Measurements from ENCODE around the gene SLC27A2.

SLC27A2 gene

GRCh38 chr15:50260969-50261496, 79.0 kb downstream of the SLC27A2 start:
- no peaks in the 10 kb centered on the region for H3K36me3 ChIP-seq (ENCODE audit: control insufficient read depth, insufficient read depth, low read length)
- no peaks in the 10 kb centered on the region for H3K27me3 ChIP-seq (ENCODE audit: control insufficient read depth, insufficient read depth, low read length)
- no peak overlapping the region for H3K4me3 ChIP-seq (ENCODE audit: low read depth, low read length)
- no peak overlapping the region for H3K9ac ChIP-seq (ENCODE audit: low read depth, low read length)
- H3K9me3 ChIP-seq (ENCODE audit: control insufficient read depth, insufficient read depth, low read length): no peaks in the 10 kb centered on the region
- H3K4me1 ChIP-seq (ENCODE audit: control insufficient read depth, insufficient read depth, low read length): no peaks in the 10 kb centered on the region

DNA sequence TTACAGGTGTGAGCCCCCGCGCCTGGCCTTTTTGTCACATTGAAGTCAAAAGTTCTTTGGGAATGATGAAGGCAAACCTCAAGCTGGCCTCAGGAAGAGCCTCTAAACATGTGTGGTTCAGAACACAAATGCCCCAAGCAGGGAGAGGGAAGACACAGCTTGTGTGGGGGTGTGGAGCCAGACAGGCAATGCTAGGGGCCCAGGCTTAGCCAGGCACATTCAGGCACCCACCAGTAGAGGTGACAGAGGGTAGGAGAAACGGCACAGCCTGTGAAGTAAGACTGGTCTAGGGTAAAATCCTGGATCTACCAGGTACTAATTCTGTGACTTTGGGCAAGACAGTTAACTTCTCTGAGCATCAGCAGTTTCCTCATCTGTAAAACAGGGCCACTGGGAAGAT, 80.0 kb downstream of the SLC27A2 start:
- Histone ChIP-seq H3K9ac (ENCODE audit: low read depth, low read length) (no peak overlapping the region), H3K9me3 (ENCODE audit: control insufficient read depth, insufficient read depth, low read length) (no peaks in the 10 kb centered on the region), H3K4me3 (ENCODE audit: low read depth, low read length) (no peak overlapping the region), H3K27me3 (ENCODE audit: control insufficient read depth, insufficient read depth, low read length) (no peaks in the 10 kb centered on the region), H3K4me1 (ENCODE audit: control insufficient read depth, insufficient read depth, low read length) (no peaks in the 10 kb centered on the region), H3K36me3 (ENCODE audit: control insufficient read depth, insufficient read depth, low read length) (no peaks in the 10 kb centered on the region)

- Histone ChIP-seq H3K9me3 (ENCODE audit: control insufficient read depth, insufficient read depth, low read length) (no peaks in the 10 kb centered on the region), H3K36me3 (ENCODE audit: control insufficient read depth, insufficient read depth, low read length) (no peaks in the 10 kb centered on the region), H3K9ac (ENCODE audit: low read depth, low read length) (no peak overlapping the region), H3K4me1 (ENCODE audit: control insufficient read depth, insufficient read depth, low read length) (no peaks in the 10 kb centered on the region), H3K4me3 (ENCODE audit: low read depth, low read length) (no peak overlapping the region), H3K27me3 (ENCODE audit: control insufficient read depth, insufficient read depth, low read length) (no peaks in the 10 kb centered on the region)
Measured at GRCh38 chr15:50262533-50262932, 80.5 kb downstream of the SLC27A2 start.

DNA sequence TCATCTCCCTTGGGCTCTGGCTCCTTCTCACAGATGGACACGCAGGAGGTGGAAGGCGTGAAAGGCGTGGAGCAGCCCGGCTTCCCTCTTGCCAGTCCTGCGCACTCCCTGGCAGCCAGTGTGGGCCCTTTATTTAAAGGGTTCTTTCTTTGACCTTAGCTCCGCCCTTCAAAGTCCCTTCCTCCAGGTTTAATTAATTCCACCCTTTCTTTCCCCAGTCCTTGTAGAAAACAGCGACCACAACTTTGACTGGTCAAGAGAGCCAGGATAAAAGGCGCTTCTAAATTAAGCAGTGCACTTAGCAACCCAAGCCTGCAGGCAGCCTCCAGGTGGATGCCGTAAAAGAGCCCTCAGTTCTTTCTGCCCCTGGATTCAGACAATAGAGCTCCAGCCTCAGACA, 83.6 kb downstream of the SLC27A2 start, which contains the start of gene HDC:
HDC (minus strand) TSS at position 107 of the 400 bp plus-strand sequence; CDS start at position 4, 103 bp downstream.
- Histone ChIP-seq H3K9ac (ENCODE audit: low read depth, low read length) (no peak within 1 kb of the TSS), H3K9me3 (ENCODE audit: control insufficient read depth, insufficient read depth, low read length) (no peaks in the 10 kb centered on the region), H3K36me3 (ENCODE audit: control insufficient read depth, insufficient read depth, low read length) (no peaks in the 10 kb centered on the region), H3K4me1 (ENCODE audit: control insufficient read depth, insufficient read depth, low read length) (no peaks in the 10 kb centered on the region), H3K4me3 (ENCODE audit: low read depth, low read length) (no peak within 1 kb of the TSS), H3K27me3 (ENCODE audit: control insufficient read depth, insufficient read depth, low read length) (no peaks in the 10 kb centered on the region)

DNA sequence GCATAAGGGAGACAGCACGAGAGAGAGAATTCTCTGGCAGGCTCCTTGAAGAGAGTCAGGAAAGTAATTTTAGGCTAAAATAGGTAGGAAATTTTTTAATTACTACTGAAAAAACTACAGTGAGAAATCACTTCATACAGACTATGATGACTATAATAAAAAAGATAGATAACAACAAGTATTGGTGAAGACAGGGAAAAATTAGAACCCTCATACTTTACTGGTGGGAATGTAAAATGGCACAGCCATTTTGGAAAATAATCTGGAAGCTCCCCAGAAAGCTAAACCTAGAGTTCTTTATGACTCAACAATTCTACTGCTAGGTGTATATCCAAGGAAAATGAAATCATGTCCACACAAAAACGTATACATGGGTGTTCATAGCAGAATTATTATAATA, 85.6 kb downstream of the SLC27A2 start:
- Histone ChIP-seq H3K27me3 (ENCODE audit: control insufficient read depth, insufficient read depth, low read length) (no peaks in the 10 kb centered on the region), H3K4me3 (ENCODE audit: low read depth, low read length) (no peak overlapping the region), H3K9ac (ENCODE audit: low read depth, low read length) (no peak overlapping the region), H3K9me3 (ENCODE audit: control insufficient read depth, insufficient read depth, low read length) (no peaks in the 10 kb centered on the region), H3K36me3 (ENCODE audit: control insufficient read depth, insufficient read depth, low read length) (no peaks in the 10 kb centered on the region), H3K4me1 (ENCODE audit: control insufficient read depth, insufficient read depth, low read length) (no peaks in the 10 kb centered on the region)

DNA sequence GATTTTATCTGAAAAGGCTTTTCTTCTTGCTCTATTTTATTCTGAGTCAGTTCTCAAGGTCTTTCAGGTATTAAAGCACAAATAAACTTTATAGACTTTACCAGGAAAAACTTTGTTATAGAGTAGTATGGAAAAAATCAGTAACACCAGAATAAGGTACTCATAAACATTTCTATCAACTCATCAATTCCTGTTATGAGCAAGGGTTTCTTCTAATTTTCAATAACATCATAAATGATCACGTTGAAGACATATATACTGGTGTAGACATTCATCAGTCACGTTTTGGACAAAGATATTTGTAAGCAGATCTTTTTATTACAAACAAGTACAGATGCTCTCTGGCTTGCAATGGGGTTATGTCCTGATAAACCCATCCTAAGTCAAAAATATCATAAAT, 93.1 kb downstream of the SLC27A2 start:
- Histone ChIP-seq H3K9me3 (ENCODE audit: control insufficient read depth, insufficient read depth, low read length) (no peaks in the 10 kb centered on the region), H3K27me3 (ENCODE audit: control insufficient read depth, insufficient read depth, low read length) (no peaks in the 10 kb centered on the region), H3K4me1 (ENCODE audit: control insufficient read depth, insufficient read depth, low read length) (no peaks in the 10 kb centered on the region), H3K36me3 (ENCODE audit: control insufficient read depth, insufficient read depth, low read length) (no peaks in the 10 kb centered on the region), H3K9ac (ENCODE audit: low read depth, low read length) (no peak overlapping the region), H3K4me3 (ENCODE audit: low read depth, low read length) (no peak overlapping the region)

GRCh38 chr15:50275908-50276307, 93.9 kb downstream of the SLC27A2 start:
- H3K9me3 ChIP-seq (ENCODE audit: control insufficient read depth, insufficient read depth, low read length): no peaks in the 10 kb centered on the region

DNA sequence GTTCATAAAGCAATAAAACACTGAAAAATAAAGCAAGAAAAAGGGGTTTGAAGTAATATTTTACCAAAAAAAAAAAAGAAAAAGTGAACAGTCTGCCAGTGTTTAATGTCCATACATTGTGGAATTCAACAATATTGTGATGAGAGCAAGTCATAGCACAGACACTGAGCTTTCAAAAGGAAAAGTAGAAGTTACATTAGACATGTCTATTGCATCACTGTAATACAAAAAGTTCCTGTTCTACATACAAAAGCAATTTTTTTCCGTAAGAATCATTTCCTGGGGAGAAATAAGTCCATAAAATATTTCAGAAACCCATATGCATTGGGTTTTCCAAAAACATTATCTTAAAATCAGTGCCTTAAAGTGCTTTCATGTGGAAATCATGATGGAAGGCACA, 95.4 kb downstream of the SLC27A2 start:
- no peaks in the 10 kb centered on the region for H3K36me3 ChIP-seq (ENCODE audit: control insufficient read depth, insufficient read depth, low read length)
- no peaks in the 10 kb centered on the region for H3K9me3 ChIP-seq (ENCODE audit: control insufficient read depth, insufficient read depth, low read length)
- no peak overlapping the region for H3K9ac ChIP-seq (ENCODE audit: low read depth, low read length)
- no peaks in the 10 kb centered on the region for H3K27me3 ChIP-seq (ENCODE audit: control insufficient read depth, insufficient read depth, low read length)
- H3K4me3 ChIP-seq (ENCODE audit: low read depth, low read length): no peak overlapping the region
- no peaks in the 10 kb centered on the region for H3K4me1 ChIP-seq (ENCODE audit: control insufficient read depth, insufficient read depth, low read length)

More at GRCh38 chr15:50275908-50276307, 93.9 kb downstream of the SLC27A2 start:
- Histone ChIP-seq H3K9ac (ENCODE audit: low read depth, low read length) (no peak overlapping the region), H3K36me3 (ENCODE audit: control insufficient read depth, insufficient read depth, low read length) (no peaks in the 10 kb centered on the region), H3K4me1 (ENCODE audit: control insufficient read depth, insufficient read depth, low read length) (no peaks in the 10 kb centered on the region), H3K27me3 (ENCODE audit: control insufficient read depth, insufficient read depth, low read length) (no peaks in the 10 kb centered on the region), H3K4me3 (ENCODE audit: low read depth, low read length) (no peak overlapping the region)

DNA sequence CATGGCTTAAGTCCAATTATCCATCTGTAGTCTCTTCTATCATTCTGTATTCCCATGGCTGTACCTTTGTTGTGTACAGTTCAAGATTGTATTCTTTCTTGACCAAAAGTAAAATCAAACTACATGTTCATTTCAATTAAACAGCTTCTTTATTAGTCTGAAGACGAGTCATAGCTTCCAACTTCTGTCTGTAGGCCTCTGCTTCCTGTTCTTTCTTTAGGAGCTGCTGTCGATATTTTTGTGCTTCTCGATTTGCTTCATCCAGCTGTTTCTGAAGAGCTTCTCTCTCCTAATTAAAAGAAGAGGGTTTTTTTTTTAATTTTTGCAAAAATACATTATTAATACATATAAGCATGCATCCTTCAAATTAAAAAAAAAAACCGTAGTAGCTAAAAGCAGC, 96.5 kb downstream of the SLC27A2 start:
- H3K9ac ChIP-seq (ENCODE audit: low read depth, low read length): no peak overlapping the region
- no peaks in the 10 kb centered on the region for H3K27me3 ChIP-seq (ENCODE audit: control insufficient read depth, insufficient read depth, low read length)

DNA sequence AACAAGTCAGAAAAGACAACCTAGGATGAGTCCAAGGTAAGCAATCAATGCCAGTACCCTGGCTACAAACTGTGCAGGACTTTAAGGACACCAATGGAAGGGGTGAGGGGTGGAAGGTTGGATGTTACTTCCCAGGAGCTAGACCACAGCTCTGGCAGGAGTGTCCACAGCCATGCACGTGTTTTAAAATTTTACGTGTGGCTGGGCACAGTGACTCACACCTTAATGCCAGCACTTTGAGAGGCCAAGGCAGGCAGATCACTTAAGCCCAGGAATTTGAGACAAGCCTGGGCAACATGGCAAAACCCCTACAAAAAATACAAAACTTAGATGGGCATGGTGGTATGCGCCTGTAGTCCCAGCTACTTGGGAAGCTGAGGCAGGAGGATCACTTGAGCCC, 98.3 kb downstream of the SLC27A2 start:
- no peak overlapping the region for H3K9ac ChIP-seq (ENCODE audit: low read depth, low read length)
- H3K4me1 ChIP-seq (ENCODE audit: control insufficient read depth, insufficient read depth, low read length): no peaks in the 10 kb centered on the region
- no peaks in the 10 kb centered on the region for H3K27me3 ChIP-seq (ENCODE audit: control insufficient read depth, insufficient read depth, low read length)
- no peak overlapping the region for H3K4me3 ChIP-seq (ENCODE audit: low read depth, low read length)
- no peaks in the 10 kb centered on the region for H3K9me3 ChIP-seq (ENCODE audit: control insufficient read depth, insufficient read depth, low read length)
- no peaks in the 10 kb centered on the region for H3K36me3 ChIP-seq (ENCODE audit: control insufficient read depth, insufficient read depth, low read length)

More for the DNA sequence above, 96.5 kb downstream of the SLC27A2 start:
- H3K4me3 ChIP-seq (ENCODE audit: low read depth, low read length): no peak overlapping the region
- no peaks in the 10 kb centered on the region for H3K36me3 ChIP-seq (ENCODE audit: control insufficient read depth, insufficient read depth, low read length)
- no peaks in the 10 kb centered on the region for H3K4me1 ChIP-seq (ENCODE audit: control insufficient read depth, insufficient read depth, low read length)
- H3K9me3 ChIP-seq (ENCODE audit: control insufficient read depth, insufficient read depth, low read length): no peaks in the 10 kb centered on the region

DNA sequence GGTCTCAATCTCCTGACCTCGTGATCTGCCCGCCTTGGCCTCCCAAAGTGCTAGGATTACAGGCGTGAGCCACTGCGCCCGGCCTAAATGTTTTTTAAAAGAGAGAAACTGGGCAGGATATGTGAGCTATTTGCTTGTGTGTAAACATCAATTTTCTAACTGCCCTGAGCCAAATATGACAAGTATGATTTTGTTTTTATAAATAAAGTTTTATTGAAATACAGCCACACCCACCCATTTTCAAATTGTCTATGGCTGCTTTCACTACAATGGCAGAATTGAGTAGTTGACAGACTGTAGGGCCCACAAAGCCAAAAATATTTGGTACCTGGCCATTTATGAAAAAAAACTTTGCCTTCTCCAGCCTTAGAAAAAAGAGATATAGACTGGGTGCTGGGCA, 99.4 kb downstream of the SLC27A2 start:
- Histone ChIP-seq H3K4me3 (ENCODE audit: low read depth, low read length) (no peak overlapping the region), H3K27me3 (ENCODE audit: control insufficient read depth, insufficient read depth, low read length) (no peaks in the 10 kb centered on the region), H3K9ac (ENCODE audit: low read depth, low read length) (no peak overlapping the region), H3K36me3 (ENCODE audit: control insufficient read depth, insufficient read depth, low read length) (no peaks in the 10 kb centered on the region), H3K4me1 (ENCODE audit: control insufficient read depth, insufficient read depth, low read length) (no peaks in the 10 kb centered on the region), H3K9me3 (ENCODE audit: control insufficient read depth, insufficient read depth, low read length) (no peaks in the 10 kb centered on the region)

Data from iPS-15b (cell line).